ENCODE results near the gene NTRK2.

GRCh38 chr9:84775056-84775643 lies 105.6 kb downstream of the NTRK2 start:
- no peak for TF ChIP-seq CTCF (conservative IDR thresholded peaks at IDR 0.05 in 1 of 2, IDR thresholded peaks at IDR 0.05 in 1 of 2; ENCODE audit: extremely low read depth in 1 of 2, insufficient read depth in 1 of 2, low read depth in 1 of 2, low read length in 2 of 2)
- no peak for TF ChIP-seq EZH2 (IDR thresholded peaks at IDR 0.05; ENCODE audit: borderline replicate concordance, low read length)

Data from mammary epithelial cell (primary cell).